HEK293 (cell line): ENCODE measurements around the gene C2orf81.
A peak's percentile ranks its signal among the peaks of the same experiment; 100 is the strongest.

Experiments used
- CTCF ChIA-PET: fragments of 350-600 bp; formaldehyde crosslinking; extraction: SDS; loops from one replicate; lab custom pipeline; 2021; ENCODE audit warnings: antibody characterized with exemption; lab: Yijun Ruan, JAX
- POLR2A ChIA-PET: fragments of 300-600 bp; formaldehyde crosslinking; extraction: SDS; loops from one replicate; lab custom pipeline; 2020; ENCODE audit warnings: antibody characterized with exemption, inconsistent platforms; lab: Yijun Ruan, JAX
- H3K27ac ChIP-seq: fragments of 200-500 bp; sonication (Bioruptor generic); 2 replicates; pipeline ENCODE4 v1.5.1; 2014; ENCODE audit warnings: low read depth, low read length, control low read depth, inconsistent platforms; ENCODE audit errors: extremely low read depth
- H3K36me3 ChIP-seq, 2 experiments: fragments of 200-500 bp in 1 of 2; sonication (Bioruptor generic) in 1 of 2; 1 replicate in 1 of 2; 2 replicates in 1 of 2; pipeline ENCODE4 v1.5.1; 2014 to 2017; ENCODE audit warnings: inconsistent platforms in 2 of 2, low read length in 2 of 2; ENCODE audit not compliant: control insufficient read depth in 2 of 2, insufficient read depth in 1 of 2
- H3K4me1 ChIP-seq: fragments of 200-500 bp; sonication (Bioruptor generic); 2 replicates; pipeline ENCODE4 v1.5.1; 2014; ENCODE audit warnings: mild to moderate bottlenecking, low read length, inconsistent platforms; ENCODE audit not compliant: control insufficient read depth, insufficient read depth
- H3K4me3 ChIP-seq: 2 replicates; pipeline ENCODE4 v1.5.1; 2011; ENCODE audit warnings: low read depth, mild to moderate bottlenecking, control low read depth, low read length, moderate library complexity
- H3K9me3 ChIP-seq: fragments of 200-500 bp; sonication (Bioruptor generic); 2 replicates; pipeline ENCODE4 v1.5.1; 2014; ENCODE audit warnings: low read depth, low read length, inconsistent platforms; ENCODE audit not compliant: control insufficient read depth, insufficient read depth
- GFI1B ChIP-seq: fragments of 450-650 bp; formaldehyde crosslinking; IDR thresholded peaks from 2 replicates; pipeline ENCODE4 v1.5.1; 2016; ENCODE audit warnings: missing biosample characterization, missing genetic modification characterization
- GLI4 ChIP-seq: fragments of 450-650 bp; formaldehyde crosslinking; IDR thresholded peaks from 2 replicates; pipeline ENCODE4 v1.5.1; 2016; ENCODE audit warnings: missing biosample characterization, missing genetic modification characterization
- GLIS2 ChIP-seq: fragments of 450-650 bp; formaldehyde crosslinking; IDR thresholded peaks from 2 replicates; pipeline ENCODE4 v1.5.1; 2016; ENCODE audit warnings: missing biosample characterization, missing genetic modification characterization
- KLF1 ChIP-seq: fragments of 450-650 bp; formaldehyde crosslinking; IDR thresholded peaks from 2 replicates; pipeline ENCODE4 v1.5.1; 2016; ENCODE audit warnings: missing biosample characterization, missing genetic modification characterization
- KLF10 ChIP-seq: fragments of 450-650 bp; IDR thresholded peaks from 2 replicates; pipeline ENCODE4 v1.5.1; 2018; ENCODE audit warnings: missing biosample characterization, mild to moderate bottlenecking, missing genetic modification characterization
- KLF17 ChIP-seq: fragments of 450-650 bp; formaldehyde crosslinking; IDR thresholded peaks from 2 replicates; pipeline ENCODE4 v1.5.1; 2016; ENCODE audit warnings: missing biosample characterization, missing genetic modification characterization
- MYNN ChIP-seq: fragments of 450-650 bp; formaldehyde crosslinking; IDR thresholded peaks from 2 replicates; pipeline ENCODE4 v1.5.1; 2016; ENCODE audit warnings: missing biosample characterization, missing genetic modification characterization, borderline replicate concordance
- OVOL3 ChIP-seq: fragments of 450-650 bp; formaldehyde crosslinking; IDR thresholded peaks from 2 replicates; pipeline ENCODE4 v1.5.1; 2016; ENCODE audit warnings: missing biosample characterization, missing genetic modification characterization
- PBX3 ChIP-seq: sonication (generic); formaldehyde crosslinking; IDR thresholded peaks from 2 replicates; pipeline ENCODE4 v1.8.1; 2022; ENCODE audit warnings: mild to moderate bottlenecking, moderate library complexity, missing genetic modification reagents
- YY2 ChIP-seq: fragments of 450-650 bp; formaldehyde crosslinking; IDR thresholded peaks from 2 replicates; pipeline ENCODE4 v1.5.1; 2016; ENCODE audit warnings: missing biosample characterization, missing genetic modification characterization
- ZBTB17 ChIP-seq: fragments of 450-650 bp; formaldehyde crosslinking; IDR thresholded peaks from 2 replicates; pipeline ENCODE4 v1.5.1; 2016; ENCODE audit warnings: missing biosample characterization, missing genetic modification characterization
- ZBTB48 ChIP-seq: fragments of 450-650 bp; formaldehyde crosslinking; IDR thresholded peaks from 2 replicates; pipeline ENCODE4 v1.5.1; 2016; ENCODE audit warnings: missing biosample characterization, missing genetic modification characterization
- ZFHX2 ChIP-seq: fragments of 450-650 bp; formaldehyde crosslinking; conservative IDR thresholded peaks from 2 replicates; pipeline ENCODE4 v1.5.1; 2016; ENCODE audit warnings: missing biosample characterization, missing genetic modification characterization
- ZNF114 ChIP-seq: fragments of 450-650 bp; formaldehyde crosslinking; IDR thresholded peaks from 2 replicates; pipeline ENCODE4 v1.5.0; 2017; ENCODE audit warnings: missing biosample characterization, missing genetic modification characterization
- ZNF121 ChIP-seq: fragments of 450-650 bp; formaldehyde crosslinking; IDR thresholded peaks from 2 replicates; pipeline ENCODE4 v1.5.1; 2016; ENCODE audit warnings: missing biosample characterization, missing genetic modification characterization
- ZNF174 ChIP-seq: fragments of 450-650 bp; formaldehyde crosslinking; IDR thresholded peaks from 2 replicates; pipeline ENCODE4 v1.5.0; 2017; ENCODE audit warnings: missing biosample characterization, mild to moderate bottlenecking, missing genetic modification characterization
- ZNF202 ChIP-seq: fragments of 450-650 bp; formaldehyde crosslinking; IDR thresholded peaks from 2 replicates; pipeline ENCODE4 v1.5.1; 2016; ENCODE audit warnings: missing biosample characterization, missing genetic modification characterization, borderline replicate concordance
- ZNF214 ChIP-seq: fragments of 450-650 bp; formaldehyde crosslinking; IDR thresholded peaks from 2 replicates; pipeline ENCODE4 v1.5.1; 2017; ENCODE audit warnings: missing biosample characterization, mild to moderate bottlenecking, missing genetic modification characterization, borderline replicate concordance
- ZNF292 ChIP-seq: fragments of 450-650 bp; formaldehyde crosslinking; IDR thresholded peaks from 2 replicates; pipeline ENCODE4 v1.5.1; 2016; ENCODE audit warnings: low read depth, missing biosample characterization, missing genetic modification characterization, borderline replicate concordance
- ZNF311 ChIP-seq: fragments of 450-650 bp; formaldehyde crosslinking; IDR thresholded peaks from 2 replicates; pipeline ENCODE4 v1.5.1; 2017; ENCODE audit warnings: missing biosample characterization, missing genetic modification characterization, borderline replicate concordance
- ZNF324 ChIP-seq: fragments of 450-650 bp; formaldehyde crosslinking; IDR thresholded peaks from 2 replicates; pipeline ENCODE4 v1.5.1; 2016; ENCODE audit warnings: missing biosample characterization, missing genetic modification characterization
- ZNF416 ChIP-seq: fragments of 450-650 bp; formaldehyde crosslinking; IDR thresholded peaks from 2 replicates; pipeline ENCODE4 v1.5.1; 2016; ENCODE audit warnings: missing biosample characterization, missing genetic modification characterization
- ZNF549 ChIP-seq: fragments of 450-650 bp; IDR thresholded peaks from 2 replicates; pipeline ENCODE4 v1.5.1; 2018; ENCODE audit warnings: missing biosample characterization, missing genetic modification characterization, mild to moderate bottlenecking, inconsistent platforms, moderate library complexity
- ZNF791 ChIP-seq: fragments of 450-650 bp; formaldehyde crosslinking; IDR thresholded peaks from 2 replicates; pipeline ENCODE4 v1.5.1; 2016; ENCODE audit warnings: missing biosample characterization, missing genetic modification characterization
- ZSCAN30 ChIP-seq: fragments of 450-650 bp; IDR thresholded peaks from 2 replicates; pipeline ENCODE4 v1.5.1; 2018; ENCODE audit warnings: missing biosample characterization, mild to moderate bottlenecking, missing genetic modification characterization, moderate library complexity
- ZXDB ChIP-seq: fragments of 450-650 bp; formaldehyde crosslinking; IDR thresholded peaks from 2 replicates; pipeline ENCODE4 v1.5.1; 2016; ENCODE audit warnings: missing biosample characterization, missing genetic modification characterization
- TF ChIP-seq, protein P1 (sequence below): fragments of 450-650 bp; formaldehyde crosslinking; IDR thresholded peaks from 2 replicates; pipeline ENCODE4 v1.5.1; 2016; ENCODE audit warnings: missing biosample characterization, missing genetic modification characterization, low read depth

The C2orf81 gene

GRCh38 chr2:74383254-74383653 lies 38.2 kb downstream of the C2orf81 start:
- Histone ChIP-seq H3K4me3 (no peak overlapping the region), H3K4me1 (peaks cover 6% of the 10 kb centered on the region)
- CTCF ChIA-PET: interaction anchor here (1.1 to 2.4 kb wide), 2 partner anchors 9 to 12 kb away, joined by 4 to 14 read pairs; no protein-coding TSS in a partner anchor
- no peak for TF ChIP-seq KLF10
- TF ChIP-seq ZBTB17: 0 out of 2 replicates have a peak, but pooled peaks have one; percentile 17
- no peak for TF ChIP-seq ZNF214 (tag by site-specific recombination)
- TF ChIP-seq, all 188 proteins: peak for 1
- Histone ChIP-seq H3K9me3 (no peaks in the 10 kb centered on the region), H3K36me3 (peaks cover 0 to 33% of the 10 kb centered on the region in 2 experiments; a peak in 2 of 3 replicates), H3K27ac (no peak overlapping the region)
- POLR2A ChIA-PET: interaction anchor here (2.2 kb wide), 1 partner anchor 8 kb away, joined by 10 read pairs; no protein-coding TSS in a partner anchor

- no peak overlapping the region for H3K27ac ChIP-seq
- no peaks in the 10 kb centered on the region for H3K9me3 ChIP-seq
- TF ChIP-seq ZNF324 (tag by site-specific recombination) (no peak), GLI4 (tag by site-specific recombination) (no peak), ZSCAN30 (tag by site-specific recombination) (no peak), GLIS2 (tag by site-specific recombination) (no peak), ZFHX2 (tag by site-specific recombination) (no peak), KLF1 (no peak), ZNF114 (tag by site-specific recombination) (no peak), ZNF121 (no peak), ZNF174 (no peak)
- ChIA-PET CTCF (interaction anchor here (1.0 to 2.4 kb wide), 3 partner anchors 10 to 47 kb away, joined by 7 to 14 read pairs (median 8); no protein-coding TSS in a partner anchor), POLR2A (interaction anchor here (2.2 kb wide), 1 partner anchor 10 kb away, joined by 10 read pairs; no protein-coding TSS in a partner anchor)
- peaks cover 6% of the 10 kb centered on the region for H3K4me1 ChIP-seq
- peaks cover 0 to 43% of the 10 kb centered on the region in 2 experiments; a peak in 1 of 3 replicates for H3K36me3 ChIP-seq
- no peak overlapping the region for H3K4me3 ChIP-seq
Observed at GRCh38 chr2:74381751-74382150, 39.7 kb downstream of the C2orf81 start.

DNA sequence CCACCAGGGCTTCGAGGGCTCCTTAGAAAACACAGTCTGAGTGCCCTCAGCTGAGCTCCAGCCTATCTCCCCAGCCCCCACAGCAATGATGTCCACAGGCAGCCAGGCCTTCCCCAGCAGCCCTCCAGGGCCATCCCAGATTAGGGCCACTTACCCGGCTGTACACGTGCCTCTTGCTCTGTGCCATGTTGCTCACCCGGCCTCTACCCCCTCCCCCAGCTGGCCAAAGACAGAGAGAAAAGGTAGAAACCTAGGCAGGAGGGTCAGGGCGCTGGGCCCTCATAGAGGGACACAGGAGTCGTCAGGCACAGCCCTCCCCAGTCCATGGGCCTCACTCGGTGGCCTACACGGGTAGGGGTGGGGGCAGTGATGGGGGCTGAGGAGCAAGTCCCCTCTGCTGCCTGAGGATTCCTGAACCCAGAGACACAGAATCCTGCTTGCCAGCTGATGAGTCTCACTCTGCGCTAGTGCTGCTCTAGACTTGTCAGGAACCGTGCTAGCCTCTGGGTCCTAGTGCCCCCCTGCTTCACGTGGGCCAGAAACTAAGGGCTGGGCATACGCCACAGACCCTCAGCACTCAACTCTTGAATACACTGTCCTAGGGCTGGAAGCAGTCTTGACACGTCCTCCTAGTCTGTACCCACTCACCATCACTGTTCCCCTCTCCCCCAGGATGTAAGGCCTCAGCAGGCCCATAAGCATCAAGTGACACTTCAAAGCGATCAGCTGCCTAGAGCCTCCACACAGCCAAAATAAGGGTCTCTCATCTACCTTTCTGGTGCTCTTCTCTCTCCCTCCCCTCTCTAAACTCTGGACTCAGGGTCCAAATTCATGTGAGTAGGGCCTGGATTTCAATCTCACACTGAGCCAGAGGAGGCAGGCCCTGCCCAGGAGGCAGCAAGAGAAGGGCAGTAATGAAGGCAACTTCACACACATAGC lies 41.3 kb downstream of the C2orf81 start, which contains the start of gene DCTN1:
TSS of gene DCTN1 (minus strand) at position 461 of the 939 bp plus-strand sequence. CDS start at position 187, 274 bp downstream.
- POLR2A ChIA-PET: interaction anchor here (0.6 to 1.7 kb wide), 4 partner anchors 9 to 1255 kb away, joined by 3 to 8 read pairs (median 4); no protein-coding TSS in a partner anchor
- peaks cover 0 to 42% of the 10 kb centered on the region in 2 experiments; a peak in 1 of 3 replicates for H3K36me3 ChIP-seq
- 0 out of 2 replicates have a peak within 1 kb of the TSS, but pooled peaks have one; percentile 28 for H3K27ac ChIP-seq
- H3K4me1 ChIP-seq: peaks cover 6% of the 10 kb centered on the region
- CTCF ChIA-PET: interaction anchor here (0.6 to 1.2 kb wide), 4 partner anchors 28 to 540 kb away, joined by 3 to 7 read pairs (median 5); no protein-coding TSS in a partner anchor
- H3K4me3 ChIP-seq: peak within 1 kb of the TSS; percentile 36
- no peaks in the 10 kb centered on the region for H3K9me3 ChIP-seq
- TF ChIP-seq ZNF202 (tag by site-specific recombination) (no peak), GFI1B (tag by site-specific recombination) (no peak), ZNF416 (tag by site-specific recombination) (no peak), ZNF311 (no peak), ZBTB17 (peak; percentile 97), ZNF549 (no peak), ZXDB (tag by site-specific recombination) (no peak), OVOL3 (no peak), KLF17 (no peak), MYNN (peak; percentile 72; the same call in 1 of the 2 replicates), ZBTB48 (tag by site-specific recombination) (peak; percentile 85), ZNF791 (tag by site-specific recombination) (no peak), YY2 (tag by site-specific recombination) (no peak), ZNF292 (no peak), PBX3 (CRISPR knock-in tag) (no peak)
- TF ChIP-seq, protein P1, sequence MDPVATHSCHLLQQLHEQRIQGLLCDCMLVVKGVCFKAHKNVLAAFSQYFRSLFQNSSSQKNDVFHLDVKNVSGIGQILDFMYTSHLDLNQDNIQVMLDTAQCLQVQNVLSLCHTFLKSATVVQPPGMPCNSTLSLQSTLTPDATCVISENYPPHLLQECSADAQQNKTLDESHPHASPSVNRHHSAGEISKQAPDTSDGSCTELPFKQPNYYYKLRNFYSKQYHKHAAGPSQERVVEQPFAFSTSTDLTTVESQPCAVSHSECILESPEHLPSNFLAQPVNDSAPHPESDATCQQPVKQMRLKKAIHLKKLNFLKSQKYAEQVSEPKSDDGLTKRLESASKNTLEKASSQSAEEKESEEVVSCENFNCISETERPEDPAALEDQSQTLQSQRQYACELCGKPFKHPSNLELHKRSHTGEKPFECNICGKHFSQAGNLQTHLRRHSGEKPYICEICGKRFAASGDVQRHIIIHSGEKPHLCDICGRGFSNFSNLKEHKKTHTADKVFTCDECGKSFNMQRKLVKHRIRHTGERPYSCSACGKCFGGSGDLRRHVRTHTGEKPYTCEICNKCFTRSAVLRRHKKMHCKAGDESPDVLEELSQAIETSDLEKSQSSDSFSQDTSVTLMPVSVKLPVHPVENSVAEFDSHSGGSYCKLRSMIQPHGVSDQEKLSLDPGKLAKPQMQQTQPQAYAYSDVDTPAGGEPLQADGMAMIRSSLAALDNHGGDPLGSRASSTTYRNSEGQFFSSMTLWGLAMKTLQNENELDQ (tag by site-specific recombination): no peak
